ENCODE data around the gene NT5DC4. TPM values are rescaled to one million over a fixed set of nuclear protein-coding genes. Genes with fewer than 3 reads are reported as not detected.

Gene NT5DC4
- total RNA-seq, 2 experiments from 2014 or later: not detected

GRCh38 chr2:112784199-112785189 is 63.7 kb downstream of the NT5DC4 start, which contains the start of gene IL1A:
Gene IL1A, minus strand, starts transcription at chr2:112784493. Its CDS starts 723 bp downstream, at chr2:112783770.
- POLR2A ChIA-PET: interaction anchor here (1.3 to 1.5 kb wide), 2 partner anchors 9 to 11 kb away, joined by 3 read pairs; no protein-coding TSS in a partner anchor
- CTCF ChIA-PET (ENCODE audit: unreplicated experiment): no interaction called here
- Histone ChIP-seq H4K20me1 (ENCODE audit: insufficient read depth, low read length) (no peaks in the 10 kb centered on the region), H3K9me2 (ENCODE audit: insufficient read depth, low read length) (no peaks in the 10 kb centered on the region), H3K9me3 (ENCODE audit: low read length) (no peaks in the 10 kb centered on the region), H3K4me3 (ENCODE audit: low read depth, low read length, poor library complexity, severe bottlenecking) (no peak within 1 kb of the TSS), H2AFZ (ENCODE audit: low read length) (no peak within 1 kb of the TSS), H3K4me1 (ENCODE audit: insufficient read depth, low read length, poor library complexity, severe bottlenecking) (peaks cover 9% of the 10 kb centered on the region), H3K4me2 (ENCODE audit: low read length) (no peak within 1 kb of the TSS), H3K79me2 (ENCODE audit: insufficient read depth, low read depth, low read length) (no peaks in the 10 kb centered on the region), H3K27ac (ENCODE audit: low read depth, low read length, poor library complexity, severe bottlenecking) (no peak within 1 kb of the TSS), H3K36me3 (ENCODE audit: insufficient read depth, low read length) (no peaks in the 10 kb centered on the region)
- no TSS peak for BruUV-seq (replicated peaks)
- intact Hi-C loops (cut with micrococcal nuclease; ENCODE audit: unreplicated experiment): no loop called here
- DNase-seq (ENCODE audit: low spot score): no peak
- TF ChIP-seq, protein P1, sequence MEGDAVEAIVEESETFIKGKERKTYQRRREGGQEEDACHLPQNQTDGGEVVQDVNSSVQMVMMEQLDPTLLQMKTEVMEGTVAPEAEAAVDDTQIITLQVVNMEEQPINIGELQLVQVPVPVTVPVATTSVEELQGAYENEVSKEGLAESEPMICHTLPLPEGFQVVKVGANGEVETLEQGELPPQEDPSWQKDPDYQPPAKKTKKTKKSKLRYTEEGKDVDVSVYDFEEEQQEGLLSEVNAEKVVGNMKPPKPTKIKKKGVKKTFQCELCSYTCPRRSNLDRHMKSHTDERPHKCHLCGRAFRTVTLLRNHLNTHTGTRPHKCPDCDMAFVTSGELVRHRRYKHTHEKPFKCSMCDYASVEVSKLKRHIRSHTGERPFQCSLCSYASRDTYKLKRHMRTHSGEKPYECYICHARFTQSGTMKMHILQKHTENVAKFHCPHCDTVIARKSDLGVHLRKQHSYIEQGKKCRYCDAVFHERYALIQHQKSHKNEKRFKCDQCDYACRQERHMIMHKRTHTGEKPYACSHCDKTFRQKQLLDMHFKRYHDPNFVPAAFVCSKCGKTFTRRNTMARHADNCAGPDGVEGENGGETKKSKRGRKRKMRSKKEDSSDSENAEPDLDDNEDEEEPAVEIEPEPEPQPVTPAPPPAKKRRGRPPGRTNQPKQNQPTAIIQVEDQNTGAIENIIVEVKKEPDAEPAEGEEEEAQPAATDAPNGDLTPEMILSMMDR (conservative IDR thresholded peaks at IDR 0.05; ENCODE audit: low read length): no peak
- TF ChIP-seq EZH2phosphoT487 (IDR thresholded peaks at IDR 0.05; ENCODE audit: borderline replicate concordance, low read depth, low read length): no peak

GRCh38 chr2:112787294-112787693 is 66.5 kb downstream of the NT5DC4 start:
- intact Hi-C loops (cut with micrococcal nuclease; ENCODE audit: unreplicated experiment): no loop called here
- BruUV-seq (replicated peaks): no TSS peak
- no peaks in the 10 kb centered on the region for H3K79me2 ChIP-seq (ENCODE audit: insufficient read depth, low read depth, low read length)
- ChIA-PET CTCF (ENCODE audit: unreplicated experiment) (no interaction called here), POLR2A (no interaction called here)
- no peaks in the 10 kb centered on the region for H3K36me3 ChIP-seq (ENCODE audit: insufficient read depth, low read length)
- H4K20me1 ChIP-seq (ENCODE audit: insufficient read depth, low read length): no peaks in the 10 kb centered on the region
- no peak overlapping the region for H3K4me3 ChIP-seq (ENCODE audit: low read depth, low read length, poor library complexity, severe bottlenecking)
- no peaks in the 10 kb centered on the region for H3K9me3 ChIP-seq (ENCODE audit: low read length)
- H2AFZ ChIP-seq (ENCODE audit: low read length): no peak overlapping the region
- no peak for DNase-seq (ENCODE audit: low spot score)
- TF ChIP-seq, protein P1 (conservative IDR thresholded peaks at IDR 0.05; ENCODE audit: low read length): no peak
- no peak for TF ChIP-seq EZH2phosphoT487 (IDR thresholded peaks at IDR 0.05; ENCODE audit: borderline replicate concordance, low read depth, low read length)
- H3K4me2 ChIP-seq (ENCODE audit: low read length): no peak overlapping the region
- peaks cover 7% of the 10 kb centered on the region for H3K4me1 ChIP-seq (ENCODE audit: insufficient read depth, low read length, poor library complexity, severe bottlenecking)
- no peak overlapping the region for H3K27ac ChIP-seq (ENCODE audit: low read depth, low read length, poor library complexity, severe bottlenecking)
- no peaks in the 10 kb centered on the region for H3K9me2 ChIP-seq (ENCODE audit: insufficient read depth, low read length)

Measured in OCI-LY7 (cell line).